ENCODE results near the gene HP1BP3.
A peak's percentile ranks its signal among the peaks of the same experiment; 100 is the strongest.

HP1BP3 gene

GRCh38 chr1:20785907-20786252 is 1.2 kb downstream of the HP1BP3 start:
- H3K4me3 ChIP-seq (IDR thresholded peaks at IDR 0.05; ENCODE audit: insufficient read depth, low read depth, low read length) = peak overlapping the region; percentile 59
- H2AFZ ChIP-seq (ENCODE audit: low read depth) = peak overlapping the region; percentile 41; the same call in 1 of the 2 replicates
- no peaks in the 10 kb centered on the region for H3K36me3 ChIP-seq (ENCODE audit: insufficient read depth)
- TF ChIP-seq CTCF (conservative IDR thresholded peaks at IDR 0.05; ENCODE audit: low read depth, low read length) = no peak
- peak overlapping the region; percentile 91 for H3K27ac ChIP-seq
- H3K9ac ChIP-seq = peak overlapping the region; percentile 87
- H3K27me3 ChIP-seq (ENCODE audit: insufficient read depth, low read depth) = no peaks in the 10 kb centered on the region
- H4K20me1 ChIP-seq (ENCODE audit: insufficient read depth) = peaks cover 27% of the 10 kb centered on the region
- H3K4me1 ChIP-seq (ENCODE audit: low read depth, poor library complexity, severe bottlenecking) = peaks cover 36% of the 10 kb centered on the region
- peaks cover 55% of the 10 kb centered on the region for H3K79me2 ChIP-seq (ENCODE audit: insufficient read depth, low read depth)
- H3K4me2 ChIP-seq = peak overlapping the region; percentile 83

GRCh38 chr1:20775700-20776099 is 11.4 kb downstream of the HP1BP3 start:
- TF ChIP-seq CTCF (conservative IDR thresholded peaks at IDR 0.05; ENCODE audit: low read depth, low read length) = no peak
- H3K27ac ChIP-seq = no peak overlapping the region
- H3K4me3 ChIP-seq (IDR thresholded peaks at IDR 0.05; ENCODE audit: insufficient read depth, low read depth, low read length) = no peak overlapping the region
- peaks cover 38% of the 10 kb centered on the region for H3K79me2 ChIP-seq (ENCODE audit: insufficient read depth, low read depth)
- no peaks in the 10 kb centered on the region for H3K4me1 ChIP-seq (ENCODE audit: low read depth, poor library complexity, severe bottlenecking)
- H3K36me3 ChIP-seq (ENCODE audit: insufficient read depth) = peaks cover 10% of the 10 kb centered on the region; the same call in 1 of the 2 replicates
- H3K4me2 ChIP-seq = no peak overlapping the region
- H2AFZ ChIP-seq (ENCODE audit: low read depth) = no peak overlapping the region
- H3K9ac ChIP-seq = no peak overlapping the region
- H4K20me1 ChIP-seq (ENCODE audit: insufficient read depth) = 0 out of 2 replicates have a peak, but pooled peaks cover 15% of the 10 kb centered on the region
- no peaks in the 10 kb centered on the region for H3K27me3 ChIP-seq (ENCODE audit: insufficient read depth, low read depth)

- H2AFZ ChIP-seq (ENCODE audit: low read depth) = no peak overlapping the region
- H3K27me3 ChIP-seq (ENCODE audit: insufficient read depth, low read depth) = no peaks in the 10 kb centered on the region
- no peak overlapping the region for H3K4me3 ChIP-seq (IDR thresholded peaks at IDR 0.05; ENCODE audit: insufficient read depth, low read depth, low read length)
- no peak overlapping the region for H3K27ac ChIP-seq
- H3K79me2 ChIP-seq (ENCODE audit: insufficient read depth, low read depth) = peaks cover 5% of the 10 kb centered on the region; the same call in 1 of the 2 replicates
- peaks cover 8% of the 10 kb centered on the region for H3K4me1 ChIP-seq (ENCODE audit: low read depth, poor library complexity, severe bottlenecking)
- no peak overlapping the region for H3K9ac ChIP-seq
- H3K36me3 ChIP-seq (ENCODE audit: insufficient read depth) = peaks cover 13% of the 10 kb centered on the region; the same call in 1 of the 2 replicates
- TF ChIP-seq CTCF (conservative IDR thresholded peaks at IDR 0.05; ENCODE audit: low read depth, low read length) = no peak
- no peak overlapping the region for H3K4me2 ChIP-seq
- H4K20me1 ChIP-seq (ENCODE audit: insufficient read depth) = no peaks in the 10 kb centered on the region
Measured at GRCh38 chr1:20771780-20772179, 15.3 kb downstream of the HP1BP3 start.

GRCh38 chr1:20770314-20771087 is 16.6 kb downstream of the HP1BP3 start:
- Histone ChIP-seq H4K20me1 (ENCODE audit: insufficient read depth) (no peaks in the 10 kb centered on the region), H3K4me3 (IDR thresholded peaks at IDR 0.05; ENCODE audit: insufficient read depth, low read depth, low read length) (no peak overlapping the region), H3K27ac (no peak overlapping the region), H3K27me3 (ENCODE audit: insufficient read depth, low read depth) (no peaks in the 10 kb centered on the region), H2AFZ (ENCODE audit: low read depth) (no peak overlapping the region), H3K4me2 (no peak overlapping the region), H3K36me3 (ENCODE audit: insufficient read depth) (peaks cover 13% of the 10 kb centered on the region; the same call in 1 of the 2 replicates), H3K4me1 (ENCODE audit: low read depth, poor library complexity, severe bottlenecking) (peaks cover 8% of the 10 kb centered on the region), H3K79me2 (ENCODE audit: insufficient read depth, low read depth) (no peaks in the 10 kb centered on the region), H3K9ac (no peak overlapping the region)
- no peak for TF ChIP-seq CTCF (conservative IDR thresholded peaks at IDR 0.05; ENCODE audit: low read depth, low read length)

Measured in KMS-11 (cell line).